Activated B cell treated with CpG ODN at 0.5 μM for 24 hours (primary cell): ENCODE results near the gene LMO7. TPM values are rescaled to one million over a fixed set of nuclear protein-coding genes. Genes with fewer than 3 reads are reported as not detected.

Experiments used
- ATAC-seq: fragments of 200-7000 bp; cut with Tn5 transposase; one replicate; pipeline ENCODE4 v1.10.0; 2021; ENCODE audit warnings: low read depth, mild to moderate bottlenecking, moderate library complexity
- CTCF ChIA-PET: fragments of 350-600 bp; sonication (Branson Sonifier 250); formaldehyde crosslinking; loops from one replicate; lab custom pipeline; 2021; ENCODE audit warnings: antibody characterized with exemption; lab: Charles Lee
- POLR2A ChIA-PET: fragments of 350-600 bp; sonication (Branson Sonifier 250); formaldehyde crosslinking; loops from one replicate; lab custom pipeline; 2021; ENCODE audit warnings: antibody characterized with exemption; lab: Charles Lee
- DNase-seq: peaks from one replicate; pipeline ENCODE4 v3.0.0; 2022
- H3K27ac Mint-ChIP-seq: one replicate; pipeline ENCODE4 v1.8.0; 2020; ENCODE audit warnings: mixed read lengths
- H3K27me3 Mint-ChIP-seq: one replicate; pipeline ENCODE4 v1.8.0; 2021; ENCODE audit warnings: mixed read lengths
- H3K36me3 Mint-ChIP-seq: one replicate; pipeline ENCODE4 v1.8.0; 2021; ENCODE audit warnings: low read depth, mixed read lengths
- H3K4me1 Mint-ChIP-seq: one replicate; pipeline ENCODE4 v1.8.0; 2021; ENCODE audit warnings: mixed read lengths
- H3K4me3 Mint-ChIP-seq: one replicate; pipeline ENCODE4 v1.8.0; 2020; ENCODE audit warnings: mild to moderate bottlenecking, mixed read lengths
- H3K9me3 Mint-ChIP-seq: one replicate; pipeline ENCODE4 v1.8.0; 2020; ENCODE audit warnings: mixed read lengths
- CTCF ChIP-seq: fragments of 200-600 bp; IDR thresholded peaks from one replicate; pipeline ENCODE4 v1.8.0; 2022; ENCODE audit warnings: antibody characterized with exemption, mild to moderate bottlenecking
- intact Hi-C: fragments of 100-400 bp; cut with micrococcal nuclease; formaldehyde crosslinking; loops from one replicate; pipeline ENCODE4 v1.15.1; 2024
- total RNA-seq: library from RNA; stranded (reverse); gene quantifications from 2 replicates; pipeline ENCODE4 v1.2.3, GENCODE V29; 2022

The LMO7 gene
- total RNA-seq, 1 donor from 2014 or later, result 19.5 TPM

GRCh38 chr13:75831389-75831788, 195.3 kb downstream of the LMO7 start:
- Mint-ChIP-seq H3K4me3 (no peak overlapping the region), H3K27me3 (no peaks in the 10 kb centered on the region), H3K4me1 (no peaks in the 10 kb centered on the region), H3K36me3 (peaks cover 5% of the 10 kb centered on the region), H3K9me3 (peaks cover 9% of the 10 kb centered on the region), H3K27ac (no peak overlapping the region)
- no peak for TF ChIP-seq CTCF
- POLR2A ChIA-PET, result no interaction called here
- intact Hi-C loops, result no loop called here
- CTCF ChIA-PET, result no interaction called here
- no peak for DNase-seq
- ATAC-seq, result no peak

- H3K4me3 Mint-ChIP-seq, result no peak overlapping the region
- peaks cover 12% of the 10 kb centered on the region for H3K36me3 Mint-ChIP-seq
- ChIA-PET CTCF (no interaction called here), POLR2A (no interaction called here)
- no peak overlapping the region for H3K27ac Mint-ChIP-seq
- TF ChIP-seq CTCF, result no peak
- DNase-seq (no peak), ATAC-seq (no peak)
- H3K9me3 Mint-ChIP-seq, result peaks cover 9% of the 10 kb centered on the region
- intact Hi-C loops, result no loop called here
- H3K27me3 Mint-ChIP-seq, result no peaks in the 10 kb centered on the region
- H3K4me1 Mint-ChIP-seq, result no peaks in the 10 kb centered on the region
Measured at GRCh38 chr13:75832812-75833211, 196.7 kb downstream of the LMO7 start.

GRCh38 chr13:75836441-75836840, 200.3 kb downstream of the LMO7 start:
- POLR2A ChIA-PET, result no interaction called here
- Mint-ChIP-seq H3K27ac (no peak overlapping the region), H3K9me3 (peaks cover under 1% of the 10 kb centered on the region), H3K4me1 (no peaks in the 10 kb centered on the region), H3K27me3 (no peaks in the 10 kb centered on the region), H3K4me3 (no peak overlapping the region), H3K36me3 (peaks cover 32% of the 10 kb centered on the region)
- DNase-seq (no peak), ATAC-seq (no peak)
- CTCF ChIA-PET, result no interaction called here
- TF ChIP-seq CTCF, result no peak
- intact Hi-C loops, result no loop called here

- Mint-ChIP-seq H3K27ac (no peak overlapping the region), H3K9me3 (no peaks in the 10 kb centered on the region), H3K4me3 (no peak overlapping the region), H3K4me1 (no peaks in the 10 kb centered on the region), H3K27me3 (no peaks in the 10 kb centered on the region), H3K36me3 (peaks cover 51% of the 10 kb centered on the region)
- no peak for TF ChIP-seq CTCF
- POLR2A ChIA-PET, result no interaction called here
- CTCF ChIA-PET, result no interaction called here
- ATAC-seq, result no peak
- intact Hi-C loops, result no loop called here
- no peak for DNase-seq
Measured at GRCh38 chr13:75838366-75839005, 202.4 kb downstream of the LMO7 start.

GRCh38 chr13:75839406-75839805, 203.3 kb downstream of the LMO7 start:
- CTCF ChIA-PET, result no interaction called here
- H3K36me3 Mint-ChIP-seq, result peaks cover 53% of the 10 kb centered on the region
- ATAC-seq, result no peak

More at GRCh38 chr13:75839406-75839805, 203.3 kb downstream of the LMO7 start:
- intact Hi-C loops, result no loop called here
- no peaks in the 10 kb centered on the region for H3K4me1 Mint-ChIP-seq
- no peak for DNase-seq
- H3K9me3 Mint-ChIP-seq, result no peaks in the 10 kb centered on the region
- no peak overlapping the region for H3K4me3 Mint-ChIP-seq
- no peak for TF ChIP-seq CTCF
- H3K27me3 Mint-ChIP-seq, result no peaks in the 10 kb centered on the region
- POLR2A ChIA-PET, result no interaction called here
- H3K27ac Mint-ChIP-seq, result no peak overlapping the region
